Stimulated activated CD4-positive, alpha-beta T cell treated with anti-CD3 and anti-CD28 coated beads, Interleukin-1b, Interleukin-23, amount 100 ng/mL, for 24 hours (primary cell): Measurements from ENCODE around the gene PRSS2.
"Not testable (repeated sequence)": the region's sequence is repeated elsewhere in the genome, so short reads cannot be mapped to it uniquely, and the experiment has no call there.

Source experiments
- DNase-seq, 4 experiments: peaks; one replicate each; pipeline ENCODE4 v3.0.0-alpha.2; 2020; ENCODE audit warnings: low read depth in 4 of 4, low spot score in 1 of 4

Gene PRSS2

GRCh38 chr7:142758312-142758711 is 12.5 kb upstream of the PRSS2 start:
- DNase-seq = not testable (repeated sequence)

- no peak for DNase-seq
Observed at GRCh38 chr7:142759433-142759832, 11.3 kb upstream of the PRSS2 start.

GRCh38 chr7:142760071-142760642 is 10.6 kb upstream of the PRSS2 start:
- DNase-seq = no peak

GRCh38 chr7:142761606-142762005 is 9.2 kb upstream of the PRSS2 start:
- not testable (repeated sequence) for DNase-seq

GRCh38 chr7:142762104-142762503 is 8.7 kb upstream of the PRSS2 start:
- DNase-seq = no peak

GRCh38 chr7:142767451-142767850 is 3.3 kb upstream of the PRSS2 start:
- no peak for DNase-seq

- no peak for DNase-seq
Observed at GRCh38 chr7:142767861-142768260, 2.9 kb upstream of the PRSS2 start.

GRCh38 chr7:142768885-142769284 is 1.9 kb upstream of the PRSS2 start:
- DNase-seq = not testable (repeated sequence)

- DNase-seq = no peak
Observed at GRCh38 chr7:142771353-142771723, 568 bp downstream of the PRSS2 start.

GRCh38 chr7:142772051-142772450 is 1.3 kb downstream of the PRSS2 start:
- no peak for DNase-seq

GRCh38 chr7:142772673-142773072 is 1.9 kb downstream of the PRSS2 start:
- no peak for DNase-seq

GRCh38 chr7:142773230-142773629 is 2.5 kb downstream of the PRSS2 start:
- DNase-seq = no peak

- DNase-seq = no peak
Observed at GRCh38 chr7:142773937-142774744, 3.4 kb downstream of the PRSS2 start.

- no peak for DNase-seq
Observed at GRCh38 chr7:142774826-142775225, 4.1 kb downstream of the PRSS2 start.

GRCh38 chr7:142775351-142776115 is 4.8 kb downstream of the PRSS2 start:
- not testable (repeated sequence) for DNase-seq

- no peak for DNase-seq
Observed at GRCh38 chr7:142776206-142776844, 5.6 kb downstream of the PRSS2 start.

- not testable (repeated sequence) for DNase-seq
Observed at GRCh38 chr7:142776845-142777225, 6.1 kb downstream of the PRSS2 start.

GRCh38 chr7:142777318-142777717 is 6.5 kb downstream of the PRSS2 start:
- no peak for DNase-seq

- DNase-seq = peak in 1 of 4 experiments; percentile 65
Observed at GRCh38 chr7:142782922-142783900, 12.4 kb downstream of the PRSS2 start.

GRCh38 chr7:142784096-142784495 is 13.3 kb downstream of the PRSS2 start:
- no peak for DNase-seq
